Right lobe of liver (tissue), 4 donors: ENCODE results near the gene ADGRG6.

Source experiments
- CTCF ChIP-seq, 4 donors: fragments of 200-600 bp in 3 of 4; fragments of 450-650 bp in 1 of 4; IDR thresholded peaks; one replicate each; pipeline versions ENCODE4 v1.5.1 to v1.8.0; 2016 to 2022; ENCODE audit warnings: antibody characterized with exemption in 4 of 4, mild to moderate bottlenecking in 2 of 4
- POLR2A ChIP-seq: fragments of 450-650 bp; IDR thresholded peaks from one replicate; pipeline ENCODE4 v1.6.1; 2017; ENCODE audit warnings: antibody characterized with exemption, mild to moderate bottlenecking
- donor health status: DM: no; HTN: no; CAD: no.
- donor health status: DM: no; HTN: no; CAD: no.
- donor health status: DM: no; HTN: yes; CAD: no.

- no peak for TF ChIP-seq CTCF (IDR thresholded peaks at IDR 0.05)
- TF ChIP-seq POLR2A, result no peak
Measured at GRCh38 chr6:142446168-142446567, 144.4 kb downstream of the ADGRG6 start.
